A673 (cell line): Measurements from ENCODE around the gene HBEGF.

Experiments
- EZH2 ChIP-seq: fragments of 200-600 bp; sonication (generic); IDR thresholded peaks from 2 replicates; pipeline ENCODE4 v1.6.1; 2017; ENCODE audit warnings: borderline replicate concordance, low read depth, mild to moderate bottlenecking, mixed read lengths, antibody characterized with exemption, low read length; ENCODE audit not compliant: poor library complexity, severe bottlenecking
- TF ChIP-seq, protein P1 (sequence below): fragments of 300-800, 200-600 bp; sonication (generic); conservative IDR thresholded peaks from 2 replicates; pipeline ENCODE4 v1.5.1; 2017; ENCODE audit warnings: low read depth, mild to moderate bottlenecking, antibody characterized with exemption, low read length, moderate library complexity, mixed read lengths

DNA sequence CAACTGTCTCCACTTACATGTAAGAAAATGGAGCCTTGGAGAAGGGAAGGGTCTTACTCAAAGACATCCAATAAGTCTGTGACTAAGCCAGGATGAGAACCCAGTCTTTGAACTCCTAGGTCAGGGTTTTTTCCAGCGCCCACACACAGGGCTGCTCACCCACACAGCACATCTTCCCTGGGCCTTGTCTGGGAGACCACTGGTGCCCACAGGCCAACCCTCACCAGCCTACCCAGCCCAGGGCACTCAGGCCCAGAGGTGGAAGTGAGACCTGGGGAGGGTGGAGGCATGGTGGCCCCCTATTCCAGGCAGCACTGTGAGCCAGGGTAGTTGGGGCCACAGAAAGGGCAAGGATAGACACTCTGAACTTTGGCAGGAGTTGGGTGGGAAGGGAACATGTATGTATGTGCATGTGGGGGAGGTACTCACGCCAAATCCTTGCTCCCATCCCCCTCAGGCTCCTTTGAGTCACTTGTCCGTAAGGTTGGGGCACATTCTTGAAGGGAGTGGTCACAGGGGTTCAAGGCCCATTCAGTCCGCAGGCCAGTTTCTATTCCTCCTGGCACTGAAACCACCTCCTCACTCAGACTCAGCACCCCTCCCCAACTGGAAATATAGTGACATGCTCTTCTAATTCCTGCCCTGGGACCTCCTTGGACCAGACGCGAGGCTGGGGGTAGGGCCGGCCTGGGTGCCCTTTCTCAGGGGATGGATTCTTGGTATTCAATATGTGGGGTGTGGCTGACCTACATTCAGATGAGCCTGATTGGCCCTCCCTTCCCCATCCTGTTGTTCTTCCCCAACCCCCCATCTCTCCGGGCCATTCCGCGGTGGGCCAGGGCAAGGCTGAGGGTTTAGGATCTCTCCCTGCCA lies 10.7 kb upstream of the HBEGF start:
- TF ChIP-seq, protein P1, sequence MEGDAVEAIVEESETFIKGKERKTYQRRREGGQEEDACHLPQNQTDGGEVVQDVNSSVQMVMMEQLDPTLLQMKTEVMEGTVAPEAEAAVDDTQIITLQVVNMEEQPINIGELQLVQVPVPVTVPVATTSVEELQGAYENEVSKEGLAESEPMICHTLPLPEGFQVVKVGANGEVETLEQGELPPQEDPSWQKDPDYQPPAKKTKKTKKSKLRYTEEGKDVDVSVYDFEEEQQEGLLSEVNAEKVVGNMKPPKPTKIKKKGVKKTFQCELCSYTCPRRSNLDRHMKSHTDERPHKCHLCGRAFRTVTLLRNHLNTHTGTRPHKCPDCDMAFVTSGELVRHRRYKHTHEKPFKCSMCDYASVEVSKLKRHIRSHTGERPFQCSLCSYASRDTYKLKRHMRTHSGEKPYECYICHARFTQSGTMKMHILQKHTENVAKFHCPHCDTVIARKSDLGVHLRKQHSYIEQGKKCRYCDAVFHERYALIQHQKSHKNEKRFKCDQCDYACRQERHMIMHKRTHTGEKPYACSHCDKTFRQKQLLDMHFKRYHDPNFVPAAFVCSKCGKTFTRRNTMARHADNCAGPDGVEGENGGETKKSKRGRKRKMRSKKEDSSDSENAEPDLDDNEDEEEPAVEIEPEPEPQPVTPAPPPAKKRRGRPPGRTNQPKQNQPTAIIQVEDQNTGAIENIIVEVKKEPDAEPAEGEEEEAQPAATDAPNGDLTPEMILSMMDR, result no peak
- TF ChIP-seq EZH2, result no peak
